ENCODE measurements around the gene TNPO2. TPM values are rescaled to one million over a fixed set of nuclear protein-coding genes. Genes with fewer than 3 reads are reported as not detected.

TNPO2 gene
- total and polyA plus RNA-seq, 2 of the 13 experiments (the other 11 are each of a cell fraction or from before 2014, with no cell fraction given): 31.7 to 61.0 TPM

- TF ChIP-seq ARID5B (CRISPR knock-in tag; IDR thresholded peaks at IDR 0.05) (peak; percentile 37; the same call in 1 of the 2 replicates), ZFX (CRISPR knock-in tag; IDR thresholded peaks at IDR 0.05; ENCODE audit: low read depth) (peak; percentile 39; the same call in 1 of the 2 replicates), HIC2 (CRISPR knock-in tag; IDR thresholded peaks at IDR 0.05; ENCODE audit: low read depth) (no peak), BCLAF1 (IDR thresholded peaks at IDR 0.05) (no peak), RFX1 (IDR thresholded peaks at IDR 0.05) (no peak), HMGXB3 (CRISPR knock-in tag; IDR thresholded peaks at IDR 0.05; ENCODE audit: borderline replicate concordance) (peak; percentile 99), ZMYM4 (CRISPR knock-in tag; IDR thresholded peaks at IDR 0.05) (no peak), ZNF710 (CRISPR knock-in tag; IDR thresholded peaks at IDR 0.05; ENCODE audit: borderline replicate concordance) (no peak; the same call in 1 of the 2 replicates), YEATS2 (CRISPR knock-in tag; IDR thresholded peaks at IDR 0.05; ENCODE audit: borderline replicate concordance) (peak; percentile 93), HNRNPUL1 (IDR thresholded peaks at IDR 0.05; ENCODE audit: low read depth, low read length) (no peak), CAMTA2 (CRISPR knock-in tag; IDR thresholded peaks at IDR 0.05; ENCODE audit: borderline replicate concordance) (no peak)
Measured at GRCh38 chr19:12722566-12723380, 959 bp downstream of the TNPO2 start (continued).
